Trophoblast cell (in vitro differentiated cells and primary cell): ENCODE data around the gene ANKRD33.

ENCODE experiments used
- DNase-seq, 2 donors: peaks; one replicate each; pipeline ENCODE4 v3.0.0-alpha.2; 2016
- H2AFZ ChIP-seq: 2 replicates; pipeline ENCODE4 v1.6.1; 2013; ENCODE audit warnings: low read length, moderate library complexity, mild to moderate bottlenecking; ENCODE audit not compliant: insufficient read depth, poor library complexity
- H2AK5ac ChIP-seq: 2 replicates; pipeline ENCODE4 v1.6.1; 2013; ENCODE audit warnings: mild to moderate bottlenecking, low read length
- H2BK120ac ChIP-seq: 2 replicates; pipeline ENCODE4 v1.6.1; 2013; ENCODE audit warnings: low read length, mild to moderate bottlenecking, moderate library complexity; ENCODE audit not compliant: insufficient read depth, poor library complexity
- H2BK12ac ChIP-seq: 2 replicates; pipeline ENCODE4 v1.6.1; 2013; ENCODE audit warnings: mild to moderate bottlenecking, low read length, moderate library complexity
- H2BK5ac ChIP-seq: 2 replicates; pipeline ENCODE4 v1.6.1; 2013; ENCODE audit warnings: low read length, low read depth, moderate library complexity, mild to moderate bottlenecking; ENCODE audit not compliant: poor library complexity
- H3K14ac ChIP-seq: 2 replicates; pipeline ENCODE4 v1.6.1; 2013; ENCODE audit warnings: mild to moderate bottlenecking, low read length
- H3K18ac ChIP-seq: 2 replicates; pipeline ENCODE4 v1.6.1; 2013; ENCODE audit warnings: mild to moderate bottlenecking, low read length
- H3K23ac ChIP-seq: 2 replicates; pipeline ENCODE4 v1.6.1; 2013; ENCODE audit warnings: low read length
- H3K27ac ChIP-seq: 2 replicates; pipeline ENCODE4 v1.5.1; 2013; ENCODE audit warnings: low read depth, mild to moderate bottlenecking, inconsistent platforms, low read length, moderate library complexity
- H3K27me3 ChIP-seq: 2 replicates; pipeline ENCODE4 v1.6.1; 2013; ENCODE audit warnings: inconsistent platforms, mild to moderate bottlenecking, low read length, moderate library complexity; ENCODE audit not compliant: insufficient read depth
- H3K36me3 ChIP-seq, 2 experiments: 1 replicate in 1 of 2; 2 replicates in 1 of 2; pipeline ENCODE4 v1.6.1; 2013; ENCODE audit warnings: low read length in 2 of 2, mild to moderate bottlenecking in 2 of 2, moderate library complexity in 1 of 2; ENCODE audit not compliant: insufficient read depth in 2 of 2, control insufficient read depth in 1 of 2
- H3K4ac ChIP-seq: 2 replicates; pipeline ENCODE4 v1.6.1; 2013; ENCODE audit warnings: low read depth, mild to moderate bottlenecking, low read length, moderate library complexity
- H3K4me1 ChIP-seq, 2 experiments: 1 replicate in 1 of 2; 2 replicates in 1 of 2; pipeline ENCODE4 v1.6.1; 2013; ENCODE audit warnings: low read length in 2 of 2, mild to moderate bottlenecking in 2 of 2, moderate library complexity in 1 of 2; ENCODE audit not compliant: insufficient read depth in 2 of 2, control insufficient read depth in 1 of 2
- H3K4me2 ChIP-seq: 2 replicates; pipeline ENCODE4 v1.6.1; 2013; ENCODE audit warnings: inconsistent platforms, mild to moderate bottlenecking, low read length, moderate library complexity
- H3K4me3 ChIP-seq: 2 replicates; pipeline ENCODE4 v1.5.1; 2013; ENCODE audit warnings: mild to moderate bottlenecking, low read depth, low read length, inconsistent platforms
- H3K79me1 ChIP-seq: one replicate; pipeline ENCODE4 v1.6.1; 2013; ENCODE audit warnings: low read length
- H3K79me2 ChIP-seq: 2 replicates; pipeline ENCODE4 v1.6.1; 2013; ENCODE audit warnings: low read length, mild to moderate bottlenecking; ENCODE audit not compliant: control insufficient read depth, insufficient read depth, poor library complexity
- H3K9ac ChIP-seq: 2 replicates; pipeline ENCODE4 v1.6.1; 2013; ENCODE audit warnings: mild to moderate bottlenecking, low read length
- H3K9me3 ChIP-seq: 2 replicates; pipeline ENCODE4 v1.6.1; 2013; ENCODE audit warnings: low read depth, mild to moderate bottlenecking, control low read depth, inconsistent platforms, low read length; ENCODE audit not compliant: insufficient read depth
- H4K12ac ChIP-seq: 2 replicates; pipeline ENCODE4 v1.6.1; 2013; ENCODE audit warnings: low read depth, mild to moderate bottlenecking, low read length, moderate library complexity
- H4K8ac ChIP-seq: 2 replicates; pipeline ENCODE4 v1.6.1; 2013; ENCODE audit warnings: low read depth, mild to moderate bottlenecking, low read length, moderate library complexity
- H4K91ac ChIP-seq: one replicate; pipeline ENCODE4 v1.6.1; 2013; ENCODE audit warnings: low read depth, mild to moderate bottlenecking, low read length, moderate library complexity
- WGBS: extraction: QIAGEN DNeasy Blood & Tissue Kit; methylation state at CpG from one replicate; pipeline ENCODE4 v1.1.7; 2013; ENCODE audit warnings: missing lambda C conversion rate; ENCODE audit not compliant: insufficient read length, insufficient coverage; ENCODE audit errors: extremely low coverage; 5-methylcytosine and 5-hydroxymethylcytosine counted together

The ANKRD33 gene

GRCh38 chr12:51846911-51847642 is 40.8 kb upstream of the ANKRD33 start:
- H4K91ac ChIP-seq: peak overlapping the region; percentile 53
- no CpG with 5 or more reads among the region's 59 CpGs for WGBS
- DNase-seq: peak; percentile 51 to 62
- H4K12ac ChIP-seq: no peak overlapping the region
- H3K27ac ChIP-seq: peak overlapping the region; percentile 14
- peak overlapping the region; percentile 91 for H3K4me3 ChIP-seq
- peaks cover 18 to 24% of the 10 kb centered on the region in 2 experiments for H3K36me3 ChIP-seq
- H3K4me1 ChIP-seq: peaks cover 19 to 26% of the 10 kb centered on the region in 2 experiments
- H3K14ac ChIP-seq: peak overlapping the region; percentile 38
- H3K4me2 ChIP-seq: peak overlapping the region; percentile 85
- peak overlapping the region; percentile 8 for H2AK5ac ChIP-seq
- H2AFZ ChIP-seq: no peak overlapping the region
- peaks cover 16% of the 10 kb centered on the region for H3K79me1 ChIP-seq
- peak overlapping the region; percentile 38 for H3K9ac ChIP-seq
- peaks cover 45% of the 10 kb centered on the region for H3K79me2 ChIP-seq
- peak overlapping the region; percentile 8 for H4K8ac ChIP-seq
- peak overlapping the region; percentile 58 for H2BK5ac ChIP-seq
- H2BK120ac ChIP-seq: peak overlapping the region; percentile 46
- no peaks in the 10 kb centered on the region for H3K9me3 ChIP-seq
- no peaks in the 10 kb centered on the region for H3K27me3 ChIP-seq
- H3K23ac ChIP-seq: no peak overlapping the region
- peak overlapping the region; percentile 51 for H3K18ac ChIP-seq
- H3K4ac ChIP-seq: peak overlapping the region; percentile 77
- no peak overlapping the region for H2BK12ac ChIP-seq

GRCh38 chr12:51847643-51848325 is 40.1 kb upstream of the ANKRD33 start:
- peak overlapping the region; percentile 90 for H3K9ac ChIP-seq
- WGBS: no CpG with 5 or more reads among the region's 40 CpGs
- peak overlapping the region; percentile 80 for H3K18ac ChIP-seq

GRCh38 chr12:51848326-51848727 is 39.6 kb upstream of the ANKRD33 start, which contains the start of gene FIGNL2:
Gene FIGNL2 (minus strand): TSS chr12:51848718. CDS start chr12:51822413, 26,305 bp downstream.
- DNase-seq: no peak
- WGBS: no CpG with 5 or more reads among the region's 51 CpGs

More at GRCh38 chr12:51847643-51848325, 40.1 kb upstream of the ANKRD33 start:
- Histone ChIP-seq H3K23ac (no peak overlapping the region), H3K4me2 (peak overlapping the region; percentile 85), H3K36me3 (peaks cover 16 to 22% of the 10 kb centered on the region in 2 experiments), H4K91ac (peak overlapping the region; percentile 96), H3K4me1 (peaks cover 17 to 21% of the 10 kb centered on the region in 2 experiments), H2BK12ac (no peak overlapping the region), H3K9me3 (no peaks in the 10 kb centered on the region), H2AK5ac (peak overlapping the region; percentile 30), H3K79me1 (peaks cover 16% of the 10 kb centered on the region), H3K27me3 (no peaks in the 10 kb centered on the region), H2BK120ac (peak overlapping the region; percentile 83), H4K12ac (no peak overlapping the region), H2AFZ (no peak overlapping the region), H3K14ac (peak overlapping the region; percentile 72), H3K4me3 (peak overlapping the region; percentile 91), H3K27ac (peak overlapping the region; percentile 81), H4K8ac (peak overlapping the region; percentile 61), H3K4ac (peak overlapping the region; percentile 90), H2BK5ac (peak overlapping the region; percentile 81), H3K79me2 (peaks cover 42% of the 10 kb centered on the region)
- peak; percentile 34 to 52 for DNase-seq

More at GRCh38 chr12:51848326-51848727, 39.6 kb upstream of the ANKRD33 start, which contains the start of gene FIGNL2:
- Histone ChIP-seq H2AFZ (peak within 1 kb of the TSS; percentile 64), H3K23ac (no peak within 1 kb of the TSS), H3K36me3 (peaks cover 13 to 20% of the 10 kb centered on the region in 2 experiments), H3K4ac (peak within 1 kb of the TSS; percentile 90), H2BK5ac (peak within 1 kb of the TSS; percentile 81), H2AK5ac (peak within 1 kb of the TSS; percentile 30), H4K91ac (peak within 1 kb of the TSS; percentile 96), H4K12ac (peak within 1 kb of the TSS; percentile 9), H3K4me2 (peak within 1 kb of the TSS; percentile 85), H3K4me3 (peak within 1 kb of the TSS; percentile 91), H3K27ac (peak within 1 kb of the TSS; percentile 81), H3K14ac (peak within 1 kb of the TSS; percentile 72), H4K8ac (peak within 1 kb of the TSS; percentile 70), H3K79me2 (peaks cover 41% of the 10 kb centered on the region), H3K27me3 (no peaks in the 10 kb centered on the region), H3K4me1 (peaks cover 17 to 21% of the 10 kb centered on the region in 2 experiments), H2BK120ac (peak within 1 kb of the TSS; percentile 83), H3K9ac (peak within 1 kb of the TSS; percentile 90), H2BK12ac (no peak within 1 kb of the TSS), H3K18ac (peak within 1 kb of the TSS; percentile 80), H3K79me1 (peaks cover 16% of the 10 kb centered on the region), H3K9me3 (no peaks in the 10 kb centered on the region)
